NCI-H2196 treated with DMSO at 0.1 percent for 48 hours (cell line): ENCODE data around the gene MRPS5.

Experiments used
- DNase-seq: peaks from one replicate; lab custom pipeline; 2025; ENCODE audit not compliant: unreplicated experiment; lab: John Stamatoyannopoulos, UW

The MRPS5 gene

GRCh38 chr2:95061119-95061512 is 60.5 kb downstream of the MRPS5 start:
- DNase-seq = no peak

- DNase-seq = no peak
Measured at GRCh38 chr2:95060446-95061118, 61.0 kb downstream of the MRPS5 start.

DNA sequence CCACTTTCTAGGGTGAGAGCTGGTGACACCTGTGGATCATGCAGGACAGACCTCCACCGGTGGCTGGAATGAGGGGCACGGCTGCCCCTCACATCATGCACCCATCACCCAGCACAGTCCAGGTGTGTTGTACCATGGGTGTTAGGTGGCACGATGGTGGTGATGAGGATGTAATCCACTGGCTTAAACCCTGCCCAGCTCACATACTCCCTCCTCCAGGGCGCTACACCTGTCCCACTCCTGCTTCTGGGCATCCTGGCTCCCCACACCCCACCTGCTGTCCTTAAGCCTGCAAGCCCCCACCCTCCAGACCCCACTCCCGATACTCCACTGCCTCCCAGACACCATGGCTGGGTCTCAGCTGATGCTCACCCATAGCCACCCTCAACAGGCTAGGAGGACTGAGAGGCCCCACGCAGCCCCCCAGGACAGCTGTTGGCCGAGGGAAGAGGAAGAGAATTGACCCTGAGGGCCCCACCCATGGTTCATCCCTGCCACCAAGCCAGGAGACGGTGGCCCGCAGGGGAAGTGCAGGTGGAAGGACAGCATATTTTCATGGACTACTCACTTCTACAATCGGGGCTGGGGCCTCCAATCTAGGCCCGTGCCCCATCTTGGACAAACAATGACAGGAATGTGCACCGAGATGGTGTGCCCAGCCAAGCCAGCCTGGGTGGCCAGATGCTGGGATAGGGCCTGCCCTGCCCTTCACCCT is 61.8 kb downstream of the MRPS5 start:
- DNase-seq = no peak

DNA sequence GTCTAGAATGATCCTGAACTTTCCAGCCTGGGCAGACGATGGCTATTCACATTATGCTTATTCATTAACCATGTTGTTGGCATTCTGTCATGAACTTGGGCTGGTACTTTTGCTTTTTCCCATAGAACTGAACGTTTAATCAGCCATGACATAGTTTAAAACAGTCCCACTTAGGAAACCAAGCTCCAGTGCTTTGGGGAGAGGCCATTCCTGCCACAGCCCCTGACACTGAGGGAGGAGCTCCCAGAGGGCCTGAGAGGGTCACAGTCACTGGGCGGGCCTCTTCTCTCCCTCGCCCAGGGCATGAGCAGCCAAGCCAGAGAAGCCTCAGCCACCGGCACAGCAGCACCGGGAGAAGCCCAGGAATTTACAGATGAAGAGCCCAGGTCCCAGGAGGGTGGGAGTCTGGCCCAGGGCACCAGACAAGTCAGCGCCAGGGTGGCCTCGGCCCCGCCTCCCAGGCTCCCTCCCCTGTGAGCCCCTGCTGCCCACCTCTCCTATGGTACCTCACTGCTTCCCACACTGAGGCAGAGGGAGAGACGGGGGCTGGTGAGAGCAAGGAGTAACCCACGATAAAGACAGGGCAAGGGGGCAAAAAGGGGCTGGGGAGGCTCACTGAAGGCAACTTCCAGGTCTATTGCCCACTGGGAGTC is 62.5 kb downstream of the MRPS5 start:
- DNase-seq = no peak

- DNase-seq = no peak
Measured at GRCh38 chr2:95058466-95058988, 63.1 kb downstream of the MRPS5 start.

- no peak for DNase-seq
Measured at GRCh38 chr2:95057535-95058370, 63.9 kb downstream of the MRPS5 start.

DNA sequence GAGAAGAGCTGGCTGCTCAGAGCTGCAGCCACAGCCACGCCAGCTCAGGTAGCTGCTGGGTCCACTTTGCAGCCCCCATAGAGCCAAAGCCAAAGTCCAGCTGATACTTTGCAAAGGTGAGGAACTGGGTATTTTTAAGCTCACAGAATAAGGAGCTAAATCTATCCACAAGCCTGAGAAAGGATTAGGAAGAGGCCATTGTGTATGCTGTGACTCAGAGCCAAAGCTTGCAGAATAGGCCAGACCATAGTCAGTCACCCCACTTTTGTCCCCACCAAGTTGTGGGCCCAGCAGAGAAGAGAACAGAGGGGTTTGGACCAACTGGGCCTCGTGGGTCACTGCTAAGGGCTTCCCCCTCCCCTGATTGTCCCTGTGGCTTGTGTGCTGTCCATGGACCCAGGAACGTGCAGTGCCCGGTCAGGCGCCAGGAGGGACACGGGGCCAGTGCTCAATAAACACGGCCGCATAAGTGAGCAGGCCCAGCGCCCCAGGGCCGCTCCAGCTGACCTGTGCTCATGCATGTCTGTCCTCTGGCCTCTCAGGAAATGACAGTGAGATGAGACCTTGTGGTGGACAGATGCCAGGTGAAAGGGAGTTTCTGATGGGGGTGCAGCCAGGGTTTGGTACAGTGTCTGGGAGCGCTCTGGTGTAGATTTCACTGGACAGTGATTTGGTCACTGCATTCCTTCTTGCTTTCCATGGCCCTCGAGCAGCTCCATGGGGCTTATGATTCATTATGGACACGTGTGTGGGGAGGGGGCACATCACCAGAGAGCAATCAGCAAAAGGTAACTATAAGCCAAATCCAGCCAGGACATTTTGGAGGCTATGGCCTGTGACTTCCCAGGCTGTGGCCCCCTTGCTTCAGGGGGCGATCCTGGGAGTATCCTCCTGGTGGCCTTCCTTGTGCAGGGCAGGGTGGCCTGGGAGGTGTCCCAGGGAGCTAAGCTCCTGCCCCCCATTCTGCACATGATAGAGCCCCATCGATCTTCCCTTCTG is 64.8 kb downstream of the MRPS5 start:
- no peak for DNase-seq

DNA sequence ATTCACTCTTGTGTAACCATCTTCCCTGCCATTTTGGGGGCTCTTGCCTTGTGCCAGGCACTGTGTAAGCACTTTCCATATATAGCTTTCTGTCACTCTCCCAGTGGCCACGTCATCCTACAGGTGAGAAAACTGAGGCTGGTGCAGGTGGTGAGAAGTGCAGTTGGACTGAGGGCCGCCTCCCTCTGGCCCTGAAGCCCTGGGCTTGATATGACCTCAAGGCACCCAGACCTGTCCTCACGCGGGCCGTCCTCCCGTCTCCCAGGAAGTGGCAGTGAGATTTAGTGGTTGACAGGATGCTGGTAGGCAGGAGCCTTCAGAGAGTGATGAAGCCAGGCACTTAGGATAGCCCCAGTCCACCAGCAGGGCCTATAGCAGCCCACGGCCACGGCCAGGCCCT is 65.6 kb downstream of the MRPS5 start:
- DNase-seq = no peak

GRCh38 chr2:95055262-95055661 is 66.3 kb downstream of the MRPS5 start:
- DNase-seq = no peak

DNA sequence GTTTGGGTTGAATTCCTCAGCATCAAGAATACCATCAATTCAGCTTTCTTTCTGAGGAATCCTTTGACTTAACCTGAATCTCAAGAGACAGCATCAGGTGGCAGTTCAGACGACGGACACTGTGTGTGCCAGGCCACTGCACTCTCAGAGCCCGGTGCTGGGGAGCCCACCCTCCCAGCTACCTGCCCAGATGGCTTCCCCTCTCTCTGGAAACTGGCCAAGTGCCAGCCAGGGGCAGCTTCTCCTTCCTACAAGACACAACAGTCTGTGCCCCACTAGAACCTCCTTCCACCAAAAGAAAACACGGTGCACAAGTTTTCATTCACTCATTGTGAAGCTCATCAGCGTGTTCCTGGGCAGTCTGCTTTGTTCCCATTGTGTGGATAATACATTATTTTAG is 67.6 kb downstream of the MRPS5 start:
- DNase-seq = no peak

DNA sequence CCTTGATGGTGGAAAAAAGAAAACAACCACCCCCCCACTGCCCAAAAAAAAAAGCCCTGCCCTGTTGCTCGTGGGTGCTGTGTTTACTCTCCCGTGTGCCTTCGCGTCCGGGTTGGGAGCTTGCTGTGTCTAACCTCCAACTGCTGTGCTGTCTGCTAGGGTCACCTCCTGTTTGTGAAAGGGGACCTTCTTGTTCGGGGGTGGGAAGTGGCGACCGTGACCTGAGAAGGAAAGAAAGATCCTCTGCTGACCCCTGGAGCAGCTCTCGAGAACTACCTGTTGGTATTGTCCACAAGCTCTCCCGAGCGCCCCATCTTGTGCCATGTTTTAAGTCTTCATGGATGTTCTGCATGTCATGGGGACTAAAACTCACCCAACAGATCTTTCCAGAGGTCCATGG is 68.1 kb downstream of the MRPS5 start:
- no peak for DNase-seq

GRCh38 chr2:95052804-95053479 is 68.7 kb downstream of the MRPS5 start:
- no peak for DNase-seq

- no peak for DNase-seq
Measured at GRCh38 chr2:95052307-95052706, 69.3 kb downstream of the MRPS5 start.

DNA sequence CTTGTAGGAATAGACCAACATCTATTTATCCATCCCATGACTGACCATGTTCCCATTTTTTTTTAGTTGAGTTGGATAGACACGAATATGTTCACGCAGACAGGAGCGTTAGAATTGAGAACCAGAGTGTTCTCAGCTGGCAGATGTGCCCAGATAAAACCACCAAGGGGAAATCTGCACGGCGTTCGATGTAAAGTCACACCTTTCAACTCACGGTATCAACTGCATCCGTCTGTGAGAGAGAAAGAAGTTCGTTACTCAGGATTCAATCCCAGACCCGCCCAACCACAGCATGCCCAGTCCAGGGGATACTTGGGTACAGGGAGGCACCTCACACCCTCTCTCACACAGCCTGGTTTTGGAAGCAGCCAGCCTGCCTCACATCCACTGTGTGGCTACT is 70.0 kb downstream of the MRPS5 start:
- DNase-seq = no peak

DNA sequence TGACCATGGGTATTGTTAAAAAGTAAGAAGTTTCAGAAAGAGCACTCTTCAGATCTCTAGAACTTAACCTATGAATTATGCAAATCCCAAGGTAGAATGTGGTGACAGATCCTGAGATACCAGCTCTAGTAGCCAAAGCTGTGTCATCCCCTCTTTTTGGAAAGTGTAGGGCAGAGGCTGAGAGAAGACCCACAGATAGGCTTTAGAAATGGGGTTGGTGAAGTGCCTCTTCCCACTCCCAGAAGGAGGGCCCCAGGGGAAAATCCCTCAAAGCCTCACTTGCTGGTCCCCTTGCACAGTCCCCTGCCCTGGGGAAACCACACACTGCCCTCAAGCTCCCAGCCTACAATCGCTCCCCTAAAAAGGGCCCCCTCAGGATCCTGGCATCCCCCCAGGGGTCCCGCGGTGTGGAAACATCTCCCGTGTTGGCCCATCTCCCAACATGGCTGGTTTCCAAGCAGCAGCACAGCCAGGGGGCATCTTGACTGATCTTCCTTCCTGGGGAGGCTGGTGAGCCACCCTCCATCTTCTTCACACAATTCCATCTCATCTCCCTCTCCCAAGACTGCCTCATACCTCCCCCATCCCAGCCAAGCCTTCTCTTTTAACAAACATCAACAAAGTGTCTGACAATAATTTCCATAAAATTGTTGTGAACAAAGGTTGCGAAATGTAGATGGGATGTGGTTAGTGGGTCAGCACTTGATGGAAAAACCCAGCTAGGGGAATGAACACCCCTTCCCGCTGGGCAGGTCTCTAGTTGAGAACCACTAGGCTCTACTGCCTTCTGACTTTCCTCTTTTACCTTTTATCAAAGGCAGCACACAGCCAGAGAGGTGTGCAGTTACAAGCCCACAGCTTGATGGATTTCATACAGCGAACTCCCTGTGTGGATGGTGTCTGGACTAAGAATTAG is 71.0 kb downstream of the MRPS5 start:
- DNase-seq = no peak

DNA sequence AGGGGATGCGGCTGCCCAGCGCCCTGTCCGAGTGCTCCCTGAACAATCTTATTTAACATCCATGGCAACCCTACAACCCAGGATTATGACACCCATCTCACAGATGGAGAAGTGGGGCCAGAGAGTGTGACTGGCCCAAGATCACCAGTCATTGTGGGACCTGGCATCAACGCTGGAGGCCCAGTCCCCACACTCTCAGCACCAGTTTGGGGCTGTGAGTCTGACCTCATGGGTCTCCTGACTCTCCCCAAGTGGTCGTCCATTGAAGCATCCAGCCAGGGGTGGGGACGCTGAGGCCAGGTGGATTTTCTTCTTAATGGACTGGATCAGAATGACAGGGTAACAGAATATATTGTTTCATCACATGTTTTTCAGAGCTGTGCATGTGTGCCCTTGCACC is 71.6 kb downstream of the MRPS5 start:
- DNase-seq = no peak

- no peak for DNase-seq
Measured at GRCh38 chr2:95049683-95049955, 72.0 kb downstream of the MRPS5 start.

GRCh38 chr2:95048825-95049682 is 72.6 kb downstream of the MRPS5 start:
- DNase-seq = no peak
